ENCODE data around the gene MYBBP1A.
A peak's percentile ranks its signal among the peaks of the same experiment; 100 is the strongest.
"Not testable (repeated sequence)": the region's sequence is repeated elsewhere in the genome, so short reads cannot be mapped to it uniquely, and the experiment has no call there.

Gene MYBBP1A

DNA sequence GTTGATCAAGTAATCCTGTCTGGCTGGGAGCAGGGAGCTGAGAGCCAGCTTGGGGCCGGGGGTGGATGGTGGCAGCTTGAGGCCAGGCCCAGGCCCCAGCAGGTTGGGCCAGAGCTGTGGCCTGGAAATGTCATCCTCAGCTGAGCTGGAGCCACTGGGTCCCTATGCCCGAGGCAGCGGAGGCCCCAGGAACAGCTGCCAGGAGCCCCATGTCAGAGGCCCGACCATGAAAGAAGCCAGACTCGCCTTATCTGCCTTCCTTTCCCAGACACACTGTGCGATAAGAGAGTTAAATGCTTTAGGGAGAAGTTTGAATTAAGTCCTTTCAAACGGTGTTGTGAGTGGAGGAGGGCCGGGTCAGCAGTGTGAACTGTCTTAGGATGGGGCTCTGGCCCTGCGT, 32.6 kb upstream of the MYBBP1A start:
- DNase-seq, result no peak

DNA sequence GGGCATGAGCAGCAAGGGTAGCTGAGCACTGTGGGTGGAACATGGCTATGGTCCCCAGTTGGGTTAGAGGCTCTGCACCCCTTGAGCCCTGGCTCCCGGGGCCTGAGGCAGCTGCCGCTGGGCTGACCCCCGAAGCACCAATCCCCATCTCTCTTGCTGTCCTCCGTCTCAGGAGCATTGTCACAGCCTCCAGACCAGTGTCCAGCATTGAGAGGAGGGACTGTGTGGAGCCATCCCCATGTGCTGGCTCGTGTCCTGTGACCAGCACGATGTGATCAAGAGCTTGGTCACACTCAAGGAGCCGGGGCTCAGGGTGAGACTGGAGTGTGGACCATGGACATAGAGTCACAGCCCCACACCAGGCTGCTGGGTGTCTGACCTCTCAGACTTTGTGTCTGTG, 32.0 kb upstream of the MYBBP1A start:
- no peak for DNase-seq

DNA sequence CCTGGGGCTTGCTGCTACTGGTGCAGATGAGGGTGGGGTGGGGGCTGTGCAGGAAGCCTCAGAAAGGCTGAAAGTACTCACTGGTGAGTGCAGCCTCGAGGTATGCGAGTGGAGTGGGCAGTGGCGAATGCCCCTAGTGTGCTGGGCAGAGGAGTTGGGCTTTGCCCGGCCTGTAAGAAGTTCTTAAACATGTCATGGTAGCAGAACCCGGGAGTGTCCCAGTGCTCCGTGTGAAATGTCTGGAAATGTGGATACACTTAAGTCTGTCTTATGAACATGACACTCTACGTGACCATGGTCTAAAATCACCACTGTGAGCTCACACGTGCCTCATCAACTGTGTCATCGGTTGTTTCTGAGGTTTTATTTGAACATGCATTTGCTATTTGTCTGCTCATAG, 30.9 kb upstream of the MYBBP1A start:
- no peak for DNase-seq

DNA sequence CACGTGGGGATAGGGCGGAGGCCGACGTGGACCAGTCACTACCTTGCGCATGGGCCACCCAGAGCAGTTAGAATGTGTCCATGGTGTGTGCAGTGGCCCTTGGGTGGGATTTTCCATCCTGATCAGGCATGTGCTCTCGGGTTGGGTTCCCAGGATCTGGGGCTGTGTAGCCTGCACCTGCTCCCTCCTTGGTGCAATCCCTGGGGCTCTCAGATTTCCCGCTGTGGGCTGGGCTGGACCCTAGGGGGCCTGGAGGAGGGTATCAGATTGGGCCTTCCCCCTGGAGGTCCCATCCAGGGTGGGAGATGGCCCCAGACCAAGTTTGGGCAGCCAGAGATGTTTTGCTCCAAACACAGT, 30.4 kb upstream of the MYBBP1A start:
- DNase-seq, result no peak

DNA sequence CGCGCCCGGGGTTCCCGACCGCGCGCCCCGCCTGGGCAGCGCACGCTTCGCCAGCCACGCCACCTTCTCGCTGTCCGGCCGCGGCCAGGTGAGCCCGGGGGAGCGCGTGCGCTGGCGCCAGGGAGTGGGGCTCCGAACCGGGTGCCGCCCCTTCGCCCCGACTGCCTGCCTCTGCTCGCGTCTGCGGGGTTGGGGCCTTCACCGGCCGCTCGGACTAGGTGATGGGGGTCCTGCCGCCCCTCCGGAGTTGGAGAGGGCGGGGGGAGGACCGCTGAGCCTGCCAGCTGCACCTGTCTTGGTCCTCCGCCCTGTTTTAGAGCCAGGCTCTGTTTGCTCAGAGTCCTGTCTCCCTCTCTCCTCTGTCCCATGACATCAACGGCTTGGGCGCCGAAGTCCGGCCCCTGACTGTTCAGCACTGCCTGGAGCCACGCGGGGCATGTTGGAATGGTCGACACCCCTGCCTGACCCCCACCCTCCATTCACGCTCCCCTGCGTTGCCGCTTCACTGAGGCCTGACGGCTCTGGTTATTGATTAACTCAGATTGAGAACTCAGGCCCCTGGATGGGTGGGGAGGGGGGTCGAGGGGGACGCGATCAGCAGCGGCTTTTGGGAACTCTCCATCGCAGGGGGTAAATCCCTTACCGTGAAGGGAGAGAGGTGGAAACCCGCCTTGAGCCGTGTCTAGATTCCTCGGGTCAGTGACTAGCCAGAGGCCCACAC, 29.9 kb upstream of the MYBBP1A start:
- DNase-seq, result no peak

DNA sequence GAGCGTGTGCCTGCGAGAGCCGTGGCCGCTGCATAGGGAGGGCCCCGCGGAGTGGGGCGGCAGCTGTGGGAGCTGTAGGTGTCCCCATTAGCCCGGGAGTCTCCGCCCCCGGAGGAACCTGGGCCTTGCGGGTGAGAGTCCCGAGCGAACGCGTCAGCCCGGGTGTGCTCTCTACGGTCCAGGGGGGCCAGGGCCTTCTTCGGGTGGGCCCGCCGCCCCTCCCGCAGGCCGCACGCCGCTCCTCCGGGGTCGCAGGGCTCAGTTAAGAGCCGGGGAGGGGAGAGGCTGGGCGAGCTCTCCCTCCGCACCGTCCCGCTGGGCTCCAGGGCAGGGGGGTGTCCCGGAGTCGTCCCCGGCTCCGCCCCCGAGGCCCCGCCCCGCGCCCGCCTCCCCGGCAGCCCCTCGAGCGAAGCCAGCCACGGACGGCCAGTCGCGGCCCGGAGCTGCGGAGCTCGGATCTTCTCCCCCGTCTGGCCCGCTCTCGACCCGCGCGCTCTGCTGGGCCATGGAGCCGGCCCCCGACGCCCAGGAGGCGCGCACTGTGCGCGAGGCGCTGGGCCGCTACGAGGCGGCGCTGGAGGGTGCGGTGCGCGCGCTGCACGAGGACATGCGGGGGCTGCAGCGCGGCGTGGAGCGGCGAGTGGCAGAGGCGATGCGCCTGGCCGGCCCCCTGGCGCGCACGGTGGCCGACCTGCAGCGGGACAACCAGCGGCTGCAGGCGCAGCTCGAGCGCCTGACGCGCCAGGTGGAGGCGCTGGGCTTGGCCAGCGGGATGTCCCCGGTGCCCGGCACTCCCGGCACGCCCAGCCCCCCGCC, 29.1 kb upstream of the MYBBP1A start, which contains the start of gene SMTNL2:
Gene SMTNL2 (plus strand): TSS at position 429 of the 816 bp plus-strand sequence. CDS start 77 bp downstream, at position 506.
- DNase-seq, result no peak

DNA sequence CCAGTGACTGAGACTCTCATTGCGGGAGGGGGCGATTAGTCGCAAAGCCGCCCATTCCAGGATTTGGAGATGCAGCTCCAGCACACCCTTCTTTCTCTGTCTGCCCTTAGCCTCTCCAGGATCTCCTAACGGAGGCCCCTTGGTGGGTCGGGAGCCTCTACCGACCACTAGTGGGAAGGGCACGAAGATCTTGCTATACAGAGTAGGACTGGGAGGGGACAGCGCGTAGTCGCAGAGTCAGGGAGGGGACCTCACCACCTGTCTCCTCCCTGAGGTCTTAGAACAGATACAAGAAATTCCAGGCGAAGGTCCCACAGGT, 28.6 kb upstream of the MYBBP1A start:
- DNase-seq, result peak; percentile 22

DNA sequence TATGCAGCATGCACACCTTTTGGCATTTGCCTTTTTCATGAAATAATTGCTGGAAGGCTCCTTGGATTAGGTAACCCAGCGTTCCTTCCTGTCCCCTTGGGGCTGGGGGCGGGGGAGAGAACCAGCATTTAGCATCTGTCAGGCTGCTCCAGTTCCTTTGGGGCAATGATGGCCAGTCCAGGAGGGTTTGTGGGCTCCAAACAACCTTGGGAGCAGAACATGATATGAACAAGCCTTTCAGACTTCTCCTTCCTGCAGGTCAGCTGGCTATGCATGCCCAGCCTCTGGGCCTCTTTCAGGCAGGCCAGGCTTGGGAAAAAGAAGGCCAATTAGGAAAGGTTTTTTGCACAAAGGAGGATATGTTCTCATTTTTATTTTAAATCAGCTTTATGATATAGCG, 28.0 kb upstream of the MYBBP1A start:
- DNase-seq, result no peak

DNA sequence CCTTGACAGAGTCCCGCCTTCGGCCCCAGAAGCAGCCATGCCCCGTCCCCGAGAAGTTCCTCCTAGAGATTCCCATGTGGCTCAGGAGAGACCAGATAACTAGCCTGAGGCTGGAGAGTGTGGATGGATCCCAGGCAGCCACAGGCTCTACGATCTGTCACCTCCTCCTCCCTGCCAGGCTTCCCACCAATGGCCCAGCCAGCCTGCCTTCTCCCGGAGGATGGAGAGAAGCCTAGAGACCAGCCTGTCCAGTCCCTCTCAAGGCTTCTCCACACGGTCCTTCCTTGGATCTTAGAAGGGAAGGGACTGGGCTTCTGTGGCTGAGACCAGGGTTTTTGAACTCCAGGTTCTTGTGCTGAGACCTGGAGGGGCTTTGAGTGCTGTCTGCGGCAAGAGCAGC, 27.5 kb upstream of the MYBBP1A start:
- DNase-seq, result no peak

DNA sequence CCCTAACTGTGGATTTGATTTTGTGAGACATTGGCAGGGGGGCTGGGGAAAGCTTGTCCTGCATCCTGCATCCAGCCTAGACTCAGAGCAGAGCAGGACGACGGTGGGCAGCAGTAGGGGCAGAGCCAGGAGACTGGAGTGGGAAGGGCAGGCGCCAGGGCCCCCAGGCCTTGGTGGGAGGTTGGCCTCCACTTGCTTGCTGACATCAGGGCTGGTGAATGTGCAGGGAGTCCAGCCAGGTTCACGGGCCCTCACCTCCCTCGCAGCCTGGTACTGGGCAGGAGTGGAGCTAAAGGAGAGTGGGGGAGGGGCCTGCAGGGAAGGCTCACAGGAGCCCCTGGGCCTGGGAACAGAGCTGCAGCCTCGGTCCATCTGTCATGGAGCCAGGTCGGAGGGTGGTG, 26.9 kb upstream of the MYBBP1A start:
- no peak for DNase-seq

DNA sequence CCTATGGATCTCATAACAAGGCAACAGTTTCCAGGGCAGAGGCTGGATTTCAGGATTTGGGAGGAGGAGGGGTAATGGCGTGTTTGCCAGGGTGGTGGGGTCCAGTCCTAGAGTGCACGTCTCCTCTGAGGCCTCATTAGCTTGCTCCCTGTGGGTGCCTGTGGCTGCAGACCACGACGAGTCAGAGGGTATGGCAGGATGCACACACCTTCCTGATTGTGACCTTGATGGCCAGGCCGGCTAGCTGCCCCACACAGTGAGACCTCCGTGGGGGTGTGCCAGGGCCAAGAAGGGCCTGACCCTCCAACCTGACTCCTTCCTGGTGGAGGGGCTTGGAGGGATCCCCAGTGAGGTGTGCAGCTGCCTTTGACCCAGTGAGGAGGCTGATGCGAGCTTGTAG, 25.1 kb upstream of the MYBBP1A start:
- DNase-seq, result no peak

DNA sequence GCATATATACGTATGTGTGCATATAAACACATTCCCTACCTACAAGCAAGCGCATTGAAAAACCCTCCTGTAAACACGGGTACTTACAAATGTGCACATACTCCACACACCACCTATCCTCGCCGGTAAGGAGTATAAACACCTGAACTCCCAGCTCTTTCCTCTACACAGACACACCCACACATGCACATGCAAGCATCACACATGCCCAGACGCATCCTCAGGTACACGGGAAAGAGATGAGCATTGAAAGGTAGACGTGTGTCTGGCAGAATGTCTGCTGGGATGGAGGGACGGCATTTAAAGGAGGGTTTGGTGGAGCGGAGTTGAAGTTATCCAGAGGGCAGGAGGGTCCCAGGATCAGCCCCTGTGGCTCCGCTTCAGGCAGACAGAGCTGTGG, 24.5 kb upstream of the MYBBP1A start:
- no peak for DNase-seq

DNA sequence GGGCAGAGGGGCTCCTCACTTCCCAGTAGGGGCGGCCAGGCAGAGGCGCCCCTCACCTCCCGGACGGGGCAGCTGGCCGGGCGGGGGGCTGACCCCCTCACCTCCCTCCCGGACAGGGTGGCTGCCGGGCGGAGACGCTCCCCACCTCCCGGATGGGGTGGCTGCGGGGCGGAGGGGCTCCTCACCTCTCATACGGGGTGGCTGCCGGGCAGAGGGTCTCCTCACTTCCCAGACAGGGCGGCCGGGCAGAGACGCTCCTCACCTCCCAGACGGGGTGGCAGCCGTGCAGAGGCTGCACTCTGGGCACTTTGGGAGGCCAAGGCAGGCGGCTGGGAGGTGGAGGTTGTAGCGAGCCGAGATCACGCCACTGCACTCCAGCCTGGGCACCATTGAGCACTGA, 23.2 kb upstream of the MYBBP1A start:
- DNase-seq, result not testable (repeated sequence)

DNA sequence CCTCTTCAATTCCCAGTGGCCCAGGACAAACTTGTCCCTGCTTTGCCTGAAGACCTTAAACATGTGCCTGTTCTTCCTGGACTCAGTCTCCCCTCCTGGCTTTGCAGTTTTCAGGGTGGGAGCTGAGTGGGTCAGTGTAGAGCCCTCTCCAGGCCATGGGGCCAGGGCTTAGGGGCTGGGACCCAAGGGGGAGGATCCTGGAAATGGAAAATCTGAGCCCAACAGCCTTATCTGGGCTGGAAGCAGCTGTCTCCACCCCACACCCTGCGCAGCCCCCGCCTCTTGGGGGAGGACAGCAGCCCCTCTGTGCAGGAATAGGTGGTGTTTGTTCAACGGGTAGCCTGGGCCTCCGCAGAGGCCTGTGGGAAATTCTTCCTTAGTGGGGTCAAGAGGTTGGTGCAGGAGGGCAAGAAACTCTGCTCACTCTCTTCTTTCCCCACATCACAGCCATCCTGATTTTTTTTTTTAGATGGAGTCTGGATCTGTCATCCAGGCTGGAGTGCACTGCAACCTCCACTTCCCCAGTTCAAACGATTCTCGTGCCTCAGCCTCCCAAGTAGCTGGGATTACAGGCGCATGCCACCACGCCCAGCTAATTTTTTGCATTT, 22.3 kb upstream of the MYBBP1A start:
- no peak for DNase-seq

DNA sequence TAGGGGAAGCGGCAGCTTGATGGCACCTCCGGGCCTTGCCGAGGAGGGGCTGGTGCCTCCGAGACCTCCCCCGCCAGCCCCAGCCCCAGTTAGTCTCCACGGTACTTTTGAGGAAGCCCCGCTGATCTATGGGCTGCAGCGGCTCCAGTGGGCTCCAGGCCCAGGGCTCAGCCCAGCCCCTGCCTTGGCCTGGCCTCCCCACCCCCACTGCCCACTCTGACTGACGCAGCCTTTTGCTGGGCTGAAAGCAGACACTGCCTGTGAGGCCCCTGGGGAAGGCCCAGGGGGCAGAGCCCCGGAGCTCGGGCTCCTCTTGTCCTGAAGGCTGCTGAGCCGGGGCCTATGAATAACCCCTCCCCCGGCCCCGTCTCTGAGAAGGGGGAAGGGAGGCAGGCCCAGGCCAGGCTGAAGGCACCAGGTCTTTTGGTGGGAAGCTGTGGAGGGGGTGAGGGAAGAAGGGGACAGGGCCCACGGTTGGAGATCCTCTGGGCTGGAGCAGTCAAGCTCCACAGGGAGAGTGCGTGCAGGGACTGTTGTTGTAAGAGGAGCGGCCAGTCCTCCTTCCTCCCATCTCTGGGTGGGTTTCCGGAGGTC, 21.6 kb upstream of the MYBBP1A start:
- DNase-seq, result no peak

DNA sequence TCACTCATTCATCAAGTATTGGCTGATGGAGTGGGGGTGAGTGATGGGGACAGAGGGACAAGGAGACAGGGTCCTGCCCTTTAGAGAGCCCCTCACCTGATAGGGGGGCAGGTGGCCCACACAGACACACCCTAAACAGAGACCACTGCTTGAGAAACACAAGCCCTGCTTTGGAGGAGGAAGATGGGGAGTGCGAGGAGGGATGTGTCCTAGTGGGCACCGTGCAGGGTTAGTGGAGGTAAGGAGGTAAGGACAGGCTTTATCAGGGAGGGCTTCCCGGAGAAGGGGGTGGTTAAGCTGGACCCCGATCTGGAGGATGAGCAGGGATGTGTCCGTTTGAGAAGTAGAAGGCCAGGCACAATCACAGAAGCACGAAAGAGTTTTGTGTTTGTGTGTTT, 21.0 kb upstream of the MYBBP1A start:
- no peak for DNase-seq

DNA sequence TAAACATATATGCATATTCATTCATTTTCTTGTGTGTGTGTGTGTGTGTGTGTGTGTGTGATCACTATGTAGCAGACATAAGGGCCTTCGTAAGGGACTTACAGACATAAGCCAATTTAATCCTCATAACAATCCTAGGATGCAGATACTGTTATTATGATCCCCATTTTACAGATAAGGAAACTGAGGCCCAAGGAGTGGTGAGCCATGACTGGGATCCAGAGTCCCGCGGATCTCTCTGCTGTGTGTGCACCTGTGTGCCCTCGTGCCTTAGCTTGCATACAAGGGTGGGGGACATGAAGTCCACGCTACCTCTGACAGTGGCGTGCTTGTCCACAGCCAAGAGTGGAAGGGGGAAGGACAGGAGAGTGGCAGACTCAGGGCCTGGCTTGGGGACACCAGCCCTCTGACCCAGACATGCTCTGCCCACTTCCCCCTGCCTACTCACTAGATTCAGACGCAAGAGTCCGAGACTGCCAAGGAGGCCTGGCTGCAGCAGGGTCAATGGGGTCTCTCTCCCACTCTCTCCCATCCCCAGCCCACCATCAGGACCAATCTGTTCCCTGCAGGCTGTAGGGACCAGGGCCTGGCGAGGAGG, 19.4 kb upstream of the MYBBP1A start:
- no peak for DNase-seq

DNA sequence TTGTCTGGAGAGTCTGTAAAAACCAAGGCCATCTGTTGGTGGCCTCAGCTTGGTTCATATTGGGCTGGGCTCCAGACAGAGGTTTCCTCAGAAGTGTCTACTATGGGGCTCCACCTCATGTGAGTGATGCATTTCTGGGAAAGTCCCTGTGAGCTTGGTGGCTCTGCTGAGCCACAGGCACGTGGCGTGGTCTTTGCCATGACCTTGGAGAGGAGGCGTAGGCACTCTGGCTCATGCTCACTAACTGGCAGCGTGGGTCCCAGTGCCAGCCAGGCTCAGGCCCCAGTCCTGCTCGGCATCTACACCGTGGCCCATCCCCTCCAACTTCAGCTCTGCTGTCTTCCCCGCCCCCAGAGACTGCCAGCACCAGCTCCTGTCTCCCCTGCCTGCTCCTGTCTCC, 18.5 kb upstream of the MYBBP1A start:
- no peak for DNase-seq

DNA sequence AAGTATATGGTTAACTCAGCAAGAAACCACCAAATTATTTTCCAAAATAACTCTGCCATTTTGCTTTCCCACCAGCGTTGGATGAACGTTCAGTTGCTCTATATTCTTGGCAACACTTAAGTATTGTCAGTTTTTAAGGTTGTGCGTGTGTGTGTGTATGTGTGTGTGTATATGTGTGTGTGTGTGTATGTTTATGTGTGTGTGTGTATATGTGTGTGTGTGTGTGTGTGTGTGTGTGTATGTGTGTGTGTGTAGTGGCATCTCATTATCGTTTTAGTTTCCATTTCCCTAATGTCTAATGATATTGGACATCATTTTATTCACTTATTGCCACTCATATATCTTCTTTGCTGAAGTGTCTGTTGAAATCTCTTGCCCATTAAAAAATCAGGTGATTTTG, 17.9 kb upstream of the MYBBP1A start:
- DNase-seq, result no peak

DNA sequence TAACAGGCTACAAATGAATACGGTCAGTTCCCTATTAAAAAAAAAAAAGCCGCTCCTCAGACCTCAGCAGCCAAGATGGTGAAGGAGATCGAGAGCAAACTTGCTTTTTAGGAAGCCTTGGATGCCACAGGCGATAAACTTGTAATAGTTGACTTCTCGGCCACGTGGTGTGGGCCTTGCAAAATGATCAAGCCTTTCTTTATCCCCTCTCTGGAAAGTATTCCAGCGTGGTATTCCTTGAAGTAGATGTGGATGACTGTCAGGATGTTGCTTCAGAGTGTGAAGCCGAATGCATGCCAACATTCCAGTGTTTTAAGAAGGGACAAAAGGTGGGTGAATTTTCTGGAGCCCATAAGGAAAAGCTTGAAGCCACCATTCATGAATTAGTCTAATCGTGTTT, 16.9 kb upstream of the MYBBP1A start:
- DNase-seq, result no peak

DNA sequence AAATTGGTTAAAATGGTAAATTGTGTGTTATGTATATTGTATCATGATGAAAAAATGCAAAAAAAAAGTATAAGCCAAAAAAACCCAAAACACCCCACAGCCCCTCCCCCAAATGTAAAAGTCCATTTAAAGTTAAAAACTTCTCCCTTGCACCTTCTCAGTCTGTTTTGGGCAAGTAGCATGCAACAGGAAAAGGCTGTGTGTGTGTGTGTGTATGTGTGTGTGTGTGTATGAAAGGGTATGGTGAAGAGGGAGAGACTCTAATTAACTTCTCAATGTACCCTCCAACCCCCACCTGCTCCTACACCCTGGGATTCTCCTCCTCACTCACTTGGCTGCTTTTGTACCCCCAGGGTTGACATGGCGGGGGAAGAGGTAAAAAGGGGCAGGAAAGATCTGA, 14.4 kb upstream of the MYBBP1A start:
- DNase-seq, result no peak

DNA sequence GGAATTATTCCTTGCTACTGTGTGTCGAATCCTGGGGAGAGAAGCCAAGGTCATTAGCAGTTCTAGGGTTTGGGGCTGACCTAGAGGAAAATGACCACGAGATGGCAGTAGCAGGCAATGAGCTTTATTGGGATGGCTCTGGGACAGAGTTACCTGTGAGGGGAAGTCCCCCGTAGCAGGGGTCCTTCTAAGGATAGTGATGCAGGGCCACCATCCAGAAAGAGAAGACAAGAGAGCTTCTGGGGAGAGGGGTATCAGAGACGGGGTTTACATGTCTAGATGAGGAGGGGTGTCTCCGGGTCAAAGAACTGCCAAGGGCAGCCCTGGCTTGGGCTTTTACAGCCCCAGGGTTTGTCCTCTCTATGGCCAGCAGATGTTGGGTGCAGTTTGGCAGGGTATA, 11.6 kb upstream of the MYBBP1A start:
- peak; percentile 38 for DNase-seq
